Cardiac septum (tissue), 1 donor: ENCODE results near the gene CUEDC2. TPM values are rescaled to one million over a fixed set of nuclear protein-coding genes. Genes with fewer than 3 reads are reported as not detected.
"Not testable (repeated sequence)": the region's sequence is repeated elsewhere in the genome, so short reads cannot be mapped to it uniquely, and the experiment has no call there.

ENCODE experiments used
- DNase-seq: peaks from one replicate; pipeline ENCODE4 v3.0.0-alpha.2; 2020; ENCODE audit warnings: low spot score
- intact Hi-C: fragments of 100-400 bp; cut with DNase I; formaldehyde crosslinking; loops from one replicate; pipeline ENCODE4 v1.14.0; 2022
- total RNA-seq: library from RNA; stranded (reverse); fragmentation: NEBNext Ultra II Directional; extraction: Animal tissue kit (Norgen Biotek cat#: 25700); gene quantifications from one replicate; pipeline ENCODE4 v1.2.1, GENCODE V29; 2021
- donor health status: DM: no; HTN: no; CAD: no.

The CUEDC2 gene
- total RNA-seq, 1 donor from 2014 or later = 62.4 TPM

DNA sequence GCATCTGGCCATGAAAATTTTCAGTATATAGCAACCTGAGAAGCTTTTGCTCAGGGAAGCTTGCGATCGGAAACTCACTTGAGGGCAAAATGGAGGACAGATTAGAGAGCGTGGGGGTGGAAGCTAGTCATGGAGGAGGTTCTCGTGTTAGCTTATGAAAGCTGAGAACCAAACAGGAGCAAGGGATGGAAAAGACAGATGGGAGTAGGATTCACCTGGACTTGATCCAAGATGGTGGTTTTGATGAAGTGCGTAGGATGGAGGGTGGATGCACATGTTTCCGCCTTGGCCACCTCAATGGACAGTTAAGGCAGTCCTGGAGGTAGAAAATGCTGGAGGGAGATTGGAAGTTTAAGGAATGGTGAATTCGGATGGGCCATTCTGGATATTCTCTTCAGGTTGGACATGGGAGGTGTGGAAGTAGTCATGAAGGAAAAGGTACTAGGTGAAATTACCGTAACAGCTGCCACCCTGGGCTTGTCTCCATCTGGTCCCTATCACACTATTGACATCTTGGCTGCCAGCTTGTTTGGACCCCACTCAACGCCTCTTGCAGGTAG is 25.3 kb upstream of the CUEDC2 start:
- DNase-seq = no peak
- intact Hi-C loops = no loop called here

DNA sequence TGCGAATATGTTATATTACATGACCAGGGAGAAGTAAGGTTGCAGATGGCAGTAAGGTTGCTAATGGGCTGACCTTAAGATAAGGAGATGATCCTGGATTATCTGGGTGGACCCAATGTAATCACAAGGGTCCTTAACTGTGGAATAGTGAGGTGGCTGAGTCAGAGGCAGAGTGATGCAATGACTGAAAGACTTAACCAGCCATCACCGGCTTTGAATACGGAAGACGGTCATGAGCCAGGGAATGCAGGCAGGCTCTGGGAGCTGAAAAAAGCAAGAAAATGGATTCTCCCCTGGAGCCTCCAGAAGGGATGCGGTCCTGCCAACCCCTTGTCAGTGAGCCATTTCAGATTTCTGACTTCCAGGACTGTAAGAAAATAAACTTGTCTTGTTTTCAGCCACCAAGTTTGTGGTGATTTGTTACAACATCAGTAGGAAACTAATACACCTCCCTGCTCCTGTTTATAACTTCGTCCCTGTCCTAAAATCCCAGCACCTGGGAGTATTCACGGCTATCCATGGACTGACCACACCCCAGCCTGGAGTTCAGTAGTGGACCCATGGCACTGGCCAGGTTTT is 23.6 kb upstream of the CUEDC2 start:
- intact Hi-C loops = no loop called here
- DNase-seq = no peak

DNA sequence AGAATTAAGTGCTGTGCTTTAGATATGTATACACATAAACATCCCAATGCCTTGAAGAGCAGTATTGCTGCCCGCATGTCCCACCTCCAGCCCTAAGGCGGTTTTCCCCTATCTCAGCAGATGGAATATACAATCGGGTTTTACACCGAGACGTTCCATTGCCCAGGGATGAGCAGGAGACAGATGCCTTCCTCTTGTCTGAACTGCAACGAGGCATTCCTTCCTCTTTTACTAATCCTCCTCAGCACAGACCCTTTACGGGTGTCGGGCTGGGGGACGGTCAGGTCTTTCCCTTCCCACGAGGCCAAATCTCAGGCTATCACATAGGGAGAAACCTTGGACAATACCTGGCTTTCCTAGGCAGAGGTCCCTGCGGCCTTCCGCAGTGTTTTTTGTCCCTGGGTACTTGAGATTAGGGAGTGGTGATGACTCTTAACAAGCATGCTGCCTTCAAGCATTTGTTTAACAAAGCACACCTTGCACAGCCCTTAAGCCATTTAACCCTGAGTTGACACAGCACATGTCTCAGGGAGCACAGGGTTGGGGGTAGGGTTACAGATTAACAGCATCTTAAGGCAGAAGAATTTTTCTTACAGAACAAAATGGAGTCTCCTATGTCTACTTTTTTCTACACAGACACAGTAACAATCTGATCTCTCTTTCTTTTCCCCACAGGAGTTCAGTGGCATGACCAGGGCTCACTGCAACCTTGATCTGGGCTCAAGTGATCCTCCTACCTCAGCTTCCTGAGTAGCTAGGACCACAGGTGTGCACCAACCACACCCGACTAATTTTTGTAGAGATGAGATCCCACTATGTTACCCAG is 22.5 kb upstream of the CUEDC2 start:
- intact Hi-C loops, DNase-seq: not testable (repeated sequence)

DNA sequence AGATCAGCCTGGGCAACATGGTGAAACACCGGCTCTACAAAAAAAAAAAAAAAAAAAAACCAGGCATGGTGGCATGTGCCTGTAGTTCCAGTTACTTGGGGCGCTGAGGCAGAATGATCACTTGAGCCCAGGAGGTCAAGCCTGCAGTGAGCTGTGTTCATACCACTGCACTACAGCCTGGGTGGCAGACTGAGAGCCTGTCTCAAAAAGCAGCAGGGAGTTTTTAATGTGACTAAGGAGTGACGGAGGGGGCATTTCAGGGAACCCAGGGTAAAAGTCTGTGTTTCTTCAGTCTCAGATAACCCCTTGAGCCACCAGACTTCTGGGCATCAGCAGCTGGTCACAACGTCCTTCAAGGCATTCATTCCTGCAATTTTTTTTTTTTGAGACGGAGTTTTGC is 21.1 kb upstream of the CUEDC2 start:
- intact Hi-C loops = no loop called here
- DNase-seq = no peak

DNA sequence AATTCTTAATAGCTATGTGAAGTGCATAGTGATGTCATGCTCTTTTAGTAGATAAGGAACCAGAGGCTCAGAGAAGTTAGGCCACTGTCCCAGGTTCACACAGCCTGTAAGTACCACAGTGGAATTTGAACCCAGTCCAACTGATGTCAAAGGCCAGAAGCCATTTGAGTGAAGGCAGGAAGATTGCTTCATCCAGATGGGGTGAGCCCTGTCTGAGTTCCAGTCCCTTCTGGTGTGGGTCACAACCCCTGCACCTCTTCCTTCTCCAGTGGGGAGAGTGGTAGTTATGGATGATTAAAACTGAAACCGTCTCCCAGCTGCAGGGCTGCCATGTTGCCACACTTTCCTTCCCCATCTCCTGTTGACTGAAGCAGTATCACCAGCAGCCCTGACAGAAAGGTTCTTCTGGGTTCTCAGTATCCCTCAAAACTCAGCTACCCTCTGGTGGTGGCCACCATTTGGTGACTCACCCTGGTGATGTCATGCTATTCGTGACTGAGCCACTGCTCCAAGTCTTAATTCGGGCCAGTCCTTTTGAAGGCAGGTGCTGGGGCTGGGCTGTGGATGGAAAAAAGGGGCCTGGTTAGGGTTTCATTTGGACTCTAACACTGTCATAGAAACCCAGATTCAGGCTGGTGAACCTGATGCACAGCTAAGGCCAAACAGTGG is 20.4 kb upstream of the CUEDC2 start:
- intact Hi-C loops = no loop called here
- no peak for DNase-seq

DNA sequence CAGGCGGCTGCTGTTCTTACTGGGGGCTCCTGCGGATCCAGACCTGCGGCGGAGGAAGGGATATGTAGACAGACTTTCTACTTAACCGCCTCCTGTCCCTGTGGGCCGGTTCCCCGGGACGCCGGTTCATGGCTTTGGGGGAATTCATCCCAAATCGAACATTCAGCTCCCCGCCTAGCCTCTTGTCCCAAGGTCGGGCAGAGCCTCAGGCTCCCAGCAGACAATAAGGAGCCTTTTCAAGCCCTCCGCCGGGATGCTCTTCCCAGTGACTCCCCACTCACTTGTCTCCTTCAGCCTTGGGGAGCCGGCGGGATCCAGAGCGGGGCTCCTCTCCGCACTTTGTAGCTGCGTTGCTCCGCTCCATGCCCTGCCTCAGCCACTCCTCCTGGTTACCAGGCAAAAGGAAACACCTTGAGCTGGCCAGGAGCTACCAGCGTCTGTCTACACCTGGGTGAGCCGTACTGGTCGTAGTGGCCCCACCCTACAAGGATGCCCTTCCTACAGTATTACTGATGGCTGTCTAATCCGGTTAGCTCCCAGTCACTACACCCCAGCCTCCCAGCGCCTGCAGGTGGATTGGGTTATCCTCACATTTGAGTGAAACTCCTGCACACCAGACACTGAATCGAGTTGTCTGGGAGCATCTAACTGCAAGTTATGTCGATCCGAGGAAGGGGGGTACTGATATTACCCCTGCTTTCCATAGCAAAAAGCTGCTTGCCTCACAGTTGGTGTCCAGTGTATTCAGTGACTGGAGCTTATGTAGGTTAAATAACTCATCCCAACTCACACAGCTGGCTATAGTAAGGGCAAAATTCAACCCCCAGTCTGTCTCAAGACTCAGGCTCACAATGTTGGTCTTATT is 19.0 kb upstream of the CUEDC2 start, which contains the start of gene C10orf95:
TSS of gene C10orf95 (minus strand) at position 439 of the 865 bp plus-strand sequence. CDS start 450 bp downstream, outside the sequence.
- intact Hi-C loops = no loop called here
- DNase-seq = no peak

DNA sequence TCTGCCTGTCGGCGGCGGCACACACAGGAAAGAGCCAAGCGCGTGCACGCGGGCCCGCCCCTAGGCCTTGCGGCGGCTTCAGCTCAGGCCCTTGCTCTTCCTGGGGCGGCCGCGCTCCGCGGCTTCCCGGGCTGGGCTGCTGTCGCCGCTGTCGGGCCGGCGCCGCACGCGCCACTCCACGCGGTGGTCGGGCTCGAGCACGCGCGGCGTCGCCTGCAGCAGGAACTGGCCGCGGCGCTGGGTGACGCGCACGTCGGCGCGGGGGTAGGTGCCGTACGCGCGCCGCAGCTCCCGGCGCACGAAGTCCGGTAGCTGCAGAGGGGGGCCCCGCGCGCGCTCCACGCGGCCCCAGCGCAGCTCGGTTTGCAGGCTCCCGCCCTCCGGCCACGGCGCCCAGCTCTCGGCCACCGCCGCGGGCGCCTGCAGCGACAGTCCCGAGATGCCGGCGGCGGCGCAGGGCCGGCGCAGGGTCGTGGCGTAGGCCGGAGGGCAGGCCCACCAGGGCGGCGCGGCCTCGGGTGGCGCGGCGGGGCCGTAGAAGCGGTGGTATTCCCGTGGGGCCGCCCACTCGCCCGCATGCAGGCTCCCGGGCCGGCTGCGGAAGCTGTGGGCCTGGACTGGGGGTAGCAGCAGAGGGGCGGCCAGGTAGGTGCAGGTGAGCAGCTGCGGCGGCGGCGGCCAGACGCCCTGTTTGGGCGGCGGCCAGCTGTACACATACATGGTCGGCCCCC is 18.2 kb upstream of the CUEDC2 start:
- intact Hi-C loops = no loop called here
- DNase-seq = peak; percentile 88

DNA sequence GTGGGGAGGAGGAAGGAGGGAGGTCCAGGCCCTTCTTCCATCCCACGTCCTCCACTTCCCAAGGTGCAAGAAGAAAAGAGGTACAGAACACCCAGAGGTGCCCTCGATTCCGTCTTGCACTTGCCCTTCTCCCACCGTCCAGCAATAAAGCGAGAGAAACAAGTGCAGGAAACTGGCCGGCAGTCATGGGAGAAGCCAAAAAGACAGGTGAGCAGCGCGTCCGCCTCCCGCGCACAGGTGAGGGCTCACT is 17.7 kb upstream of the CUEDC2 start:
- DNase-seq = no peak
- intact Hi-C loops = no loop called here

DNA sequence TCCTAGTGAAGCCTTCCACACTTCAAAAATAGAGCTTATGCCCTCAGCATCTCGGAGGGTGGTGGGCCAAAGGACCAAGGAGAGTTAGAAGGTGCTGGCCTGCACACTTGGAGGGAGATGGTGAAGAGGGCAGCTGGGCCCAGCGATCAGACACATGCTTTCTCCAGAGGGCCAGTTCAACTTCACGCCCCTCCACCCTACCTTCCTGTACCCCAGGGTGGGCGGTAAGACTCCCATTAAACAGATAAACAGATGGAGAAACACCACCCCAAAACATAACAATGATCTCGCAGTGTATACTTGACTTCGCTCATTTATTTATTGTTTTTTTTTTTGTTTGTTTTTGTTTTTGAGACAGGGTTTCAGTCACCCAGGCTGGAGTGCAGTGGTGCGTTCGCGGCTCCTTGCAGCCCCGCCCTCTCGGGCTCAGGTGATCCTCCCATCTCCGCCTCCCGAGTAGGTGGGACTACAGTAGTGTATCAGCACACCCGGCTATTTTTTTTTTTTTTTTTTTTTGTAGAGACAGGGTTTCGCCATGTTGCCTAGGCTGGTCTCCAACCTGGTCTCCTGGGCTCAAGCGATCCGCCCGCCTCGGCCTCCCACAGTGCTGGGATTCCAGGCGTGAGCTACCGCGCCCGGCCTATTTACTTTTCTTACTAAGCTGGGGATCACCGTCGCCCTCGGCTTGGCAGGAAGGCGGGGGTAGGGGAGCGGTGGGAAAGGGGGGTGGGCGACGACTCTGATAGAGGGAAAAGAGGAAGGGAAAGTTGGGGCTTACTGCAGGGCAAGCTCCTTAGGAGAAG is 17.1 kb upstream of the CUEDC2 start:
- DNase-seq = no peak
- intact Hi-C loops = no loop called here

DNA sequence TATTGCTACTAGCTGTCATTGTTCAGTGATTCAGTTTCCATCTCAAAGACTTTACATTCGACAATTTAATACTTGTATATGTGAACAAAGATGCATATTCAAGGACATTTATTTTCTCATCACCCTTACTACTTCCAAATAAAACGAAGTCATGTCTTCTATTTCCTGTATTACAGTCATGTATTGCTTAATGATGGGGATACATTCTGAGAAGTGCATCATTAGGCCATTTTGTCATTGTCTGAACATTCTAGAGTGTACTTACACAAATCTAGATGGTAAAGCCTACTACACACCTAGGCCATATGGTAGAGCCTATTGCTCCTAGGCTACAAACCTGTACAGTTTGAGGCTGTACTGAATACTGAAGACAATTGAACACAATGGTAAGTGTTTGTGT is 12.5 kb upstream of the CUEDC2 start:
- intact Hi-C loops = no loop called here
- DNase-seq = no peak

DNA sequence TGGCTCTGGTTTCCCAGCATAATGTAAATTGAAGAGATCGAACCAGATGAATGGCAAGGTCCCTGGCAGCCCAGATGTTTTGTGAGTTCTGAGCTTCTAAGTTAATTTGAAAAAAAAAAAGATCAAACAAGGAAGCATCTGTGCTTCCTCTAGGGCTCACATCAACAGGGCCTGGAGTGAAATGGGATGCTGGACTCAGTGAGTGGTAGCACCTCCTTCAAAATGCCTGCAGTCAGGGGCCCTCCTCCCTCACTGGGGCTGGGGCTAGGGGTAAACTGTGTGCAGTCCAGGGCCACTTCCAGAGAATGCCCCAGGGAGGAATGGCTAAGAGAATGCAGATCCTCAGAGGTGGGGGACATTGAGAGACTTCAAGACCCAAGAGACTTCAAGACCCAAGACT is 6.0 kb upstream of the CUEDC2 start:
- intact Hi-C loops = no loop called here
- no peak for DNase-seq

DNA sequence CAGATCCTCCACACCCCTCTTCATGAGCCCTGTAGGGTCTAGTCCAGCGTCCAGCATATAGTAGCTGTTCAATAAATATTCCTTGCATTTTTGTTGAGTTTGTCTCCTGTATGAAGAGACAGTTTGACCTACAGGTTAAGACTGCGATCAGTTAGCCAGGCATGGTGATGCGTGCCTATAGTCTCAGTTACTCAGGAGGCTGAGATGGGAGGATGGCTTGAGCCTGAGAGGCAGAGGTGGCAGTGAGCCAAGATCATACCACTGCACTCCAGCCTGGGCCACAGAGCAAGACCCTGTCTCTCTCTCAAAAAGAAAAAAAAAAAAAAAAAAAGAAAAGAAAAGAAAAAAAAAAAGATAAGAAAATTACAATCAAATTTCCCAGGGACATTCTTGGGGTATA is 5.1 kb upstream of the CUEDC2 start:
- intact Hi-C loops = no loop called here
- no peak for DNase-seq

DNA sequence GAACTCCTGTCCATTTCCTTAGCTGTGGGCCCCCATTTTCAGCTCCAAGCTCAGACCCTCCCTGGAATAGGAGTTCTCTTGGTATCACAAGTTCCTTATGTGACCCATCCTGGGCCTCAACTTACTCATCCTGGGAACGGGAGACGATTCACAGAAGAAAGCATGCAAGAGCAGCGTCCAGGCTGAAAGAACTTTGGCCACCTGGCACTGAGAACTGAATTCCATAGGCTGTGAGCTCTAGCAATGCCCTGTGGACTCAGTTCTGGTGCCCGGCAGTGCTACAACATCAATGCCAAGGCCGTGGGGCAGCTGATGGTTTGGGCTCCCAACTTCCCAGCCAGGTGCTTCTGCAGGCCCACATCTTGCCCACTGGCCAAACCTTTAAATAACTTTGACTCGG is 3.9 kb upstream of the CUEDC2 start:
- intact Hi-C loops = no loop called here
- no peak for DNase-seq

DNA sequence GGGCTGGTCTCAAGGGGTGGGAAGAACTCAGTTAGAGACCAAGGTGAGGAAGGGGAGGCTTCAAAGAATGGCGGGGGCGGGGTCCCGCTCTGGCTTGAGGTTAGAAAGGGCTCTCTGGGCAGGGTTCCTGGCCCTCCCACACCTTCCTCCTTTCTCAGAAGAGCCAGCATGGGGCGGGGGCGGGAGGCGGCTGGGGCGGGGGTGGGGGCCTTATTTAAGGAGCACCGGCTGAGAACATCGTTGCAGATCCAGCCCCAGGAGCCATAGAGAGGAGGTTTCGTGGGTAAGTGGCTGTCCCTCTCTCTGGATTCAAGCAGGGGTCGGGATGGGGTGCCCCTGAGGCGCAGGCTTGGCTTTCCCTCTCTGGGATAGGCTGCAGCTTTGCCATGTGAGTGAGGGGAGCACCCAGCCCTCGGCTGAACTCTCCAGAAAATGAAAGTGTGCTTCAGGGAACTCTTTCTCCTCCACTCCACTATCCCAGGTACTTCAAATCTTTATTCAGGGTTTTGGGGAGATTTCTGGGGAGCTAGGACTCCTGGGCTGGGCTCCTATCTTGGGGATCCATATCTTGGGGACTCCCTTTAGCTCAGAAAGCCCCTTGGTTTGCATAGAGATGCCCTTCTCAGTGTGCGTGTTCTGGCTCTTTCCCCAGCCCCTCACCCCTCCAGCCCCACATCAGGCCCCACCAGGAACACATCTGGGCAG is 3.3 kb upstream of the CUEDC2 start:
- no peak for DNase-seq
- intact Hi-C loops = no loop called here

DNA sequence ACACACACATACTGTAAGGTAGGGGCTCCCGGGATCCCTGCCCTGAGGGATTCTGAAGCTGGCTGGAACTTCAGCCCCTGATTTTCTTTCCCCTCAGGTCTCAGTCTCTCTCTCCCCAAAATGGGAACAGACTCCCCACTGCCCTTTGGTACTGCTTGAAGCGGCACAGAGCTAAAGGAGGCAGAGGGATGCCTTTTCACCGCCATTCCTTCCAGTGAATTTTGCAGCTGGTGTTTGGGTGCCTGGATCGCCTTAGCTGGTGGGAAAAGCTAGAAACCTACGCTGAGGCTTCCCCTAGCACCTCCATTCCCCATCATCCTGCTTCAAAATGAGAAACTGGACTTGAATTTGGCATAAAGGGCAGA is 2.7 kb upstream of the CUEDC2 start:
- no peak for DNase-seq

DNA sequence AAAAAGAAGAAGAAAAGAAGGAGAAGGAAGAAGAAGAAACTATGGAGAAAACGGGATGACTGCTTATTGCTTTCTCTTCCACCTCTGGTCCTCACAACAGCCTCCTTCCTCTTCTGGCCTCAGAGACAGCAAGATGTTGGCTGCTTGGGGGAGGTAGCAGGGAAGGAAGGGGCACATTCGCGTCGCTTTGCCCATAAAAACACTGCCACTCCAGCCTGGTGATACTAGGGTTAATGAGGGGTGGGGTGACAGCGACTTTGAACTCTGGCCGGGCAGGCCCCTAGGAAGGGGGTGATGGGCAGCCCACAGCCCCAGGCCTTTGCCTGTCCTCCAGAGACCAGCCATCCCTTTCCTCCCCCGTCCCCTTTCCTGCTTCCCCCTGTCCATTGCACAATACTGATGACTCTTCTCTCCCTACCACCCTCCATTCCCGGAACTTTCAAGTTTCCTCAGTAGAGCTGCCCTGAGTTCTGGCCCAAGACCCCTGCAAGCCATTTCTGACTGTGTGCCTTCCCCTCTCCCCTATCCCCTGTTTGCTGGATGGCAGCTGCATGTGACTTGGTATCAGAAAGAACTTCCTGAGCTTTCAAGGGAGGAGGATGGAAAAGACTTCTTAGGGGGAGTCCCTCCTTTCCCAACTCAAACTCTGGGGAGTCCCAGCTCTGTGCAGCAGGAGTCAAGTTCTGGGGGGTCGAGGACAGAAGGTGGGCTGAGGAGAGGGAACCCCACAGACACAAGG is 2.2 kb upstream of the CUEDC2 start:
- DNase-seq = no peak
- intact Hi-C loops = no loop called here

More for the DNA sequence above, 2.7 kb upstream of the CUEDC2 start:
- intact Hi-C loops = no loop called here

DNA sequence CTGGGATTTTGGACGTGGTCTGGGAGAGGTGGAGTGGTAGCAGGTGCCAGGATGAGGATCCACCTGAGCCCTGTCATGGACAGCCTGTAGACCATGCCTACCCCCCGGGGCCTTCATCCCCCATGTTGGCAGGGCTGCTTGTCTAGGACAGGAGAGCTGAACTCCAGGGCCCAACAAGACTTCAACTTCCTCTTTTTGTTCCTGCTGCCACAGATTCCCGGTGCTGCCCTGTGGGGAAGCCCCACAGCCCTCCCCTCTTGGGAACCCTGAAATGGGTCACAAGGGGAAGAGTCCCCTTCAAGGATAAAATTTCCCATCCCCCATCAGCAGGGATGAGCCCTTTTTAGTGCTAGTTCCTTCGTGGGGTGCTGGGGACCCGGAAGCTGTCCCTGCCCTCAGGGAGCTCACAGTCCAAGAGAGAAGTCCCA is 1.3 kb upstream of the CUEDC2 start:
- no peak for DNase-seq
- intact Hi-C loops = loop anchor here (2.0 kb wide), 1 partner anchor 29 kb away; no protein-coding TSS in a partner anchor
